ENCODE results near the gene GEMIN7. TPM values are rescaled to one million over a fixed set of nuclear protein-coding genes. Genes with fewer than 3 reads are reported as not detected.

Gene GEMIN7
- total RNA-seq, 1 experiment from 2014 or later: 46.0 TPM

GRCh38 chr19:45128806-45129205 is 49.7 kb downstream of the GEMIN7 start:
- H3K27ac Mint-ChIP-seq: 0 out of 7 replicates have a peak overlapping the region, but pooled peaks of 1 of the 3 experiments have one; percentile 47
- H3K4me2 ChIP-seq (ENCODE audit: insufficient read depth, insufficient read length, low read length): no peak overlapping the region
- no peak overlapping the region for H3K14ac ChIP-seq (ENCODE audit: insufficient read depth, low read length)
- H3K79me1 ChIP-seq (ENCODE audit: insufficient read depth, low read depth, low read length, poor library complexity, severe bottlenecking): peaks cover 6% of the 10 kb centered on the region
- no peak overlapping the region for H3K4ac ChIP-seq (ENCODE audit: low read depth, low read length)
- no peaks in the 10 kb centered on the region; the same call in 1 of the 2 replicates for H3K79me2 ChIP-seq (ENCODE audit: insufficient read depth, low read length)
- H3T11ph ChIP-seq (ENCODE audit: low read length): no peak overlapping the region
- no peak overlapping the region for H4K8ac ChIP-seq (replicated peaks; ENCODE audit: insufficient read length, low read depth, low read length)
- no peak overlapping the region for H3K4me3 Mint-ChIP-seq
- no CpG with 5 or more reads among the region's 5 CpGs for WGBS (ENCODE audit: extremely low coverage, insufficient read length, low lambda C conversion rate)
- no peak overlapping the region for H3K18ac ChIP-seq (ENCODE audit: insufficient read length, low read depth, low read length)
- H2BK12ac ChIP-seq (ENCODE audit: insufficient read length, low read depth, low read length): no peak overlapping the region
- no peak overlapping the region for H3K27ac ChIP-seq (ENCODE audit: insufficient read length, low read depth, low read length)
- no peaks in the 10 kb centered on the region; the same call in 1 of the 2 replicates for H3K4me1 ChIP-seq (ENCODE audit: insufficient read depth, low read length)
- H4K91ac ChIP-seq (ENCODE audit: insufficient read length, low read depth, low read length): no peak overlapping the region
- no peaks in the 10 kb centered on the region; a peak in 2 of 7 replicates for H3K36me3 Mint-ChIP-seq (ENCODE audit: insufficient read depth in 1 of 3, low read depth in 3 of 3)
- H3K4me1 Mint-ChIP-seq: peaks cover 20 to 27% of the 10 kb centered on the region in 2 experiments
- H2BK120ac ChIP-seq (ENCODE audit: low read depth, low read length, poor library complexity, severe bottlenecking): no peak overlapping the region
- no peak overlapping the region for H2AK5ac ChIP-seq (ENCODE audit: insufficient read length, low read length)
- H2AFZ ChIP-seq (ENCODE audit: low read length): no peak overlapping the region
- no peaks in the 10 kb centered on the region for H4K20me1 ChIP-seq (ENCODE audit: control insufficient read depth, insufficient read depth, insufficient read length)
- no peak overlapping the region for H3K9ac ChIP-seq (ENCODE audit: extremely low read depth, insufficient read length, low read length)
- no peak overlapping the region for H2BK15ac ChIP-seq (ENCODE audit: low read depth, low read length)
- no peaks in the 10 kb centered on the region for H3K9me3 Mint-ChIP-seq
- H3K27me3 Mint-ChIP-seq (ENCODE audit: low read depth): no peaks in the 10 kb centered on the region
- no peaks in the 10 kb centered on the region for H3K9me3 ChIP-seq (ENCODE audit: control insufficient read depth, low read depth, low read length)
- no peak overlapping the region for H3K23ac ChIP-seq (ENCODE audit: insufficient read length, low read depth, low read length)
- DNase-seq: no peak
- no peak for TF ChIP-seq CTCF (conservative IDR thresholded peaks at IDR 0.05)
- H4K5ac ChIP-seq (ENCODE audit: insufficient read length, low read depth, low read length): no peak overlapping the region
- no peak overlapping the region for H2BK20ac ChIP-seq (ENCODE audit: low read depth, low read length, poor library complexity, severe bottlenecking)
- H3K56ac ChIP-seq (ENCODE audit: insufficient read length, low read depth, low read length): no peak overlapping the region
- no peaks in the 10 kb centered on the region for H3K27me3 ChIP-seq (ENCODE audit: insufficient read depth, low read length)
- peaks cover 4% of the 10 kb centered on the region for H3K23me2 ChIP-seq (ENCODE audit: insufficient read length, low read depth, low read length, poor library complexity, severe bottlenecking)
- H2BK5ac ChIP-seq (ENCODE audit: insufficient read length, low read length): no peak overlapping the region

Data from H9 (cell line).